ENCODE data around the gene RIMKLB.
"Not testable (repeated sequence)": the region's sequence is repeated elsewhere in the genome, so short reads cannot be mapped to it uniquely, and the experiment has no call there.

- not testable (repeated sequence) for TF ChIP-seq EZH2 (IDR thresholded peaks at IDR 0.05; ENCODE audit: insufficient read depth, poor library complexity, severe bottlenecking); EZH2phosphoT487 (IDR thresholded peaks at IDR 0.05; ENCODE audit: insufficient read depth, low read depth)
Observed at GRCh38 chr12:8805487-8805886, 107.7 kb downstream of the RIMKLB start.
